ENCODE data around the gene PROM1. TPM values are rescaled to one million over a fixed set of nuclear protein-coding genes. Genes with fewer than 3 reads are reported as not detected.
A peak's percentile ranks its signal among the peaks of the same experiment; 100 is the strongest.

The PROM1 gene, protein sequence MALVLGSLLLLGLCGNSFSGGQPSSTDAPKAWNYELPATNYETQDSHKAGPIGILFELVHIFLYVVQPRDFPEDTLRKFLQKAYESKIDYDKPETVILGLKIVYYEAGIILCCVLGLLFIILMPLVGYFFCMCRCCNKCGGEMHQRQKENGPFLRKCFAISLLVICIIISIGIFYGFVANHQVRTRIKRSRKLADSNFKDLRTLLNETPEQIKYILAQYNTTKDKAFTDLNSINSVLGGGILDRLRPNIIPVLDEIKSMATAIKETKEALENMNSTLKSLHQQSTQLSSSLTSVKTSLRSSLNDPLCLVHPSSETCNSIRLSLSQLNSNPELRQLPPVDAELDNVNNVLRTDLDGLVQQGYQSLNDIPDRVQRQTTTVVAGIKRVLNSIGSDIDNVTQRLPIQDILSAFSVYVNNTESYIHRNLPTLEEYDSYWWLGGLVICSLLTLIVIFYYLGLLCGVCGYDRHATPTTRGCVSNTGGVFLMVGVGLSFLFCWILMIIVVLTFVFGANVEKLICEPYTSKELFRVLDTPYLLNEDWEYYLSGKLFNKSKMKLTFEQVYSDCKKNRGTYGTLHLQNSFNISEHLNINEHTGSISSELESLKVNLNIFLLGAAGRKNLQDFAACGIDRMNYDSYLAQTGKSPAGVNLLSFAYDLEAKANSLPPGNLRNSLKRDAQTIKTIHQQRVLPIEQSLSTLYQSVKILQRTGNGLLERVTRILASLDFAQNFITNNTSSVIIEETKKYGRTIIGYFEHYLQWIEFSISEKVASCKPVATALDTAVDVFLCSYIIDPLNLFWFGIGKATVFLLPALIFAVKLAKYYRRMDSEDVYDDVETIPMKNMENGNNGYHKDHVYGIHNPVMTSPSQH
- total RNA-seq (10 to 100 TPM; 20.4 to 51.6 (median 22.2) TPM), polyA plus RNA-seq (10 to 100 TPM; 19.7 to 31.3 TPM)

DNA sequence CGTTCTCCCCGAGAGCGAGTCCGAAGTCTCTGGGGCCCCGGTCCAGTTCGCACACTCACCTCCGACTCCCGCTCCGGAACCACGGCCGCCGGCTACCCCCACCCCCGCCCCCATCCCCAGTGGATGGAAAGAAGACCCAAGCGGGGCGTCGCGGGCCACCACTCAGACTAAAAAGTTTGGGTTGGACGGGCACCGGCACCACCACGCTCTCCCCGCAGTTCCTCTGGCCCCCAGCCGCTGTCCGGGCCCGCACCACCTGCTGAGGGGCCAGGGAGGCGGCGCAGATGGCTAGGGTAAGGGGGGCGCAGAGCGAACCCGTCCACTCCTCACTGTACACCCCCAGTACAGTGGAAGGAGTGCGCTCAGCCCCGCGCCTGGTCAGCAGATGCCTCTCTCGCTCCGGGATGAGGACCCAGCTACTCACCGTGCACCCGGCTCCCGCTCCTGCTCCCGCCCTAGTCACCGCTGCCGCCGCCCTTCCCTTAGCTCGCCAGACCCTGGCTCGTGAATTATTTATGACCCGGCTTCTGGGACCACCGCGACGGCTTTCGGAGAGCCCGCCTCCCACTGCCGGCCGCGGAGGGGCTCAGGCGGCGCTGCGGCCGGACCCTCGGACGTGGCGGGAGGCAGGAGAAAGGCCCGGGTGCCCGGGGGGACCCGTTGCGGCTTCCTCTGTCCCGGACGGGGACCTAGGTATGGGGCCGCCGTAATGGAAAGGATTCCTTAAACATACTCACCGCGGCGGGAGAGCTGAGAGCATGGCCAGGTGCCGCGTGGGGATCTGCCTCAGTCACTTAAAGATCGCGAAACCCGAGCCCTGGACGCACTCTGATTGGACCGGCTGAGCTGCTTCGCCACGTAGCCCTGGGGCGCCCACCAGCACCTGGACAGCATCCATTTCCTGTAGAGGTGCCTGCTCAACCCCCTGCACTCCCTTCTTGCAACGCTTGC, at the start of gene PROM1:
PROM1 (minus strand) TSS at position 783 of the 951 bp plus-strand sequence. CDS start 8,117 bp downstream, outside the sequence.
- H3K27ac ChIP-seq: peak within 1 kb of the TSS; percentile 48 to 78 (median 70)
- H3K27me3 ChIP-seq: no peaks in the 10 kb centered on the region
- no peaks in the 10 kb centered on the region for H3K36me3 ChIP-seq
- peak within 1 kb of the TSS; percentile 11 to 58 (median 34) for H3K4me3 ChIP-seq
- no peak for FAIRE-seq
- WGBS, 2 donors: 1 to 2% methylated on average over 80 to 81 of the region's 81 CpGs
- intact Hi-C loops (cut with DNase I): no loop called here
- TF ChIP-seq, protein P1, sequence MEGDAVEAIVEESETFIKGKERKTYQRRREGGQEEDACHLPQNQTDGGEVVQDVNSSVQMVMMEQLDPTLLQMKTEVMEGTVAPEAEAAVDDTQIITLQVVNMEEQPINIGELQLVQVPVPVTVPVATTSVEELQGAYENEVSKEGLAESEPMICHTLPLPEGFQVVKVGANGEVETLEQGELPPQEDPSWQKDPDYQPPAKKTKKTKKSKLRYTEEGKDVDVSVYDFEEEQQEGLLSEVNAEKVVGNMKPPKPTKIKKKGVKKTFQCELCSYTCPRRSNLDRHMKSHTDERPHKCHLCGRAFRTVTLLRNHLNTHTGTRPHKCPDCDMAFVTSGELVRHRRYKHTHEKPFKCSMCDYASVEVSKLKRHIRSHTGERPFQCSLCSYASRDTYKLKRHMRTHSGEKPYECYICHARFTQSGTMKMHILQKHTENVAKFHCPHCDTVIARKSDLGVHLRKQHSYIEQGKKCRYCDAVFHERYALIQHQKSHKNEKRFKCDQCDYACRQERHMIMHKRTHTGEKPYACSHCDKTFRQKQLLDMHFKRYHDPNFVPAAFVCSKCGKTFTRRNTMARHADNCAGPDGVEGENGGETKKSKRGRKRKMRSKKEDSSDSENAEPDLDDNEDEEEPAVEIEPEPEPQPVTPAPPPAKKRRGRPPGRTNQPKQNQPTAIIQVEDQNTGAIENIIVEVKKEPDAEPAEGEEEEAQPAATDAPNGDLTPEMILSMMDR (IDR thresholded peaks at IDR 0.05): no peak
- no peaks in the 10 kb centered on the region for H3K9me3 ChIP-seq
- peak; percentile 64 to 80 (median 76) for ATAC-seq
- H3K4me1 ChIP-seq: no peaks in the 10 kb centered on the region
- peak; percentile 29 to 78 (median 56) for DNase-seq

DNA sequence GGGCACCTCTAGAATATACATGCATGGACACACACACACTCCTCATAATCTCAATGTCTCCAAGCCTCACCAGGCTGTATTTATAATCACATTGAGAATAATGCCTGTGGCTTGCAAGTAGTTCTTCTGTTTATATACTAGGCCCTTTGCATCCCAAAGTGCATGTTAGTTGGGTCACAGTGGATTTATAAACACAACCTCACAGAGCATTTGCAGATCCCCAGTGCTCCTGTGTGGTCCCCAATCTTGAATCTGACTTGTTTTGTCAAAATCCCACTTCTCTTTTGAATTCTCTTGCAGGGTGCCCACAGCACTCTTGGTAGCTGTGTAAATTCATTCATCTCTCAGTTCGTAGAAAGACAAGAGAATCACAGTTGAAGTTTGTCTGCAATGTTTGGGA, 49.6 kb upstream of the PROM1 start:
- TF ChIP-seq, protein P1 (IDR thresholded peaks at IDR 0.05): no peak
- Histone ChIP-seq H3K4me3 (no peak overlapping the region), H3K27ac (no peak overlapping the region), H3K36me3 (no peaks in the 10 kb centered on the region), H3K9me3 (peaks cover 0 to 3% (median 0%) of the 10 kb centered on the region in 4 donors), H3K4me1 (no peaks in the 10 kb centered on the region), H3K27me3 (no peaks in the 10 kb centered on the region)
- no peak for DNase-seq
- 93 to 95% methylated on average over 1 of the region's 1 CpG for WGBS, 2 donors
- FAIRE-seq: no peak
- ATAC-seq: no peak
- intact Hi-C loops (cut with DNase I): no loop called here

DNA sequence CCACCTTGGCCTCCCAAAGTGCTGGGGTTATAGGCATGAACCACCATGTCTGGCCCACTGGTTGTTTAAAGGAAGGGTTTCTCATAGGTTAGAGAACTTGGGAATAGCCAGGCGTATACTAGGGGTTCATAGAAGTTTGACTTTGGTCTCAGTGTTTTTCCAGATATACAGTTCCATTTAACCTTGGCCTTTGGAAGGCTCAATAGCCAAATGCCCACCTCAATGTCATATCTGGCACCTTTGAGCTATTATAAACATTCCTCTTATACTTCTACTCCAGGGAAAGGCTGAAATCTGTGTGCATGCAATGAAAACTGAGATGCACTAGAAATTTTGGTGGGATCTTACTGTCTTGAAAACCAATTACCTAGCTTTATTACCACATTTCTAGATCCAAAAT, 47.5 kb upstream of the PROM1 start:
- FAIRE-seq: no peak
- no peak for ATAC-seq
- WGBS, 2 donors: 93 to 97% methylated on average over 1 of the region's 1 CpG

DNA sequence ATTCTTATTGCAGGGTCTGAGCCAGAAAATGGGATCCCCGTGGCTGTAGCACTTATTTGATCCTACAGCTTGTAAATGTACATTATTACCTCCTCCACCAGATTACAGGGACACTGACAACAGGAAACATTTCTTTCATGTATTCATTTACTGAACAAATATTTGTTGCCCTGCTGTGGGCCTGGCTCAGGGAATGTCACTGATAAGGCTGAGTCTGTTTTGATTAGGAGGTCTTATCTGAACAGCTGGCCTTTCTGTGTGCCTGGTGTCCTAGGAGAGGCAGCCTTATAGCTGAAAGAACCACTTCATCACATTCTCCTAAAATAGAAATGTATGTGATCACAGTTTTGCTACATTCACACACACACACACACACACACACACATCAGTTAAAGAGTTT, 45.5 kb upstream of the PROM1 start:
- Histone ChIP-seq H3K9me3 (peaks cover 0 to 3% (median 0%) of the 10 kb centered on the region in 4 donors), H3K27ac (peak overlapping the region in 1 of 4 donors; percentile 5), H3K27me3 (no peaks in the 10 kb centered on the region), H3K36me3 (no peaks in the 10 kb centered on the region), H3K4me1 (no peaks in the 10 kb centered on the region), H3K4me3 (no peak overlapping the region)
- peak; percentile 31 to 83 (median 66) for ATAC-seq
- DNase-seq: no peak
- 6 to 18% methylated on average over 1 of the region's 1 CpG for WGBS, 2 donors
- TF ChIP-seq, protein P1 (IDR thresholded peaks at IDR 0.05): no peak
- intact Hi-C loops (cut with DNase I): no loop called here
- no peak for FAIRE-seq

More for the DNA sequence above, 47.5 kb upstream of the PROM1 start:
- DNase-seq: no peak
- Histone ChIP-seq H3K4me3 (no peak overlapping the region), H3K27me3 (no peaks in the 10 kb centered on the region), H3K27ac (no peak overlapping the region), H3K4me1 (no peaks in the 10 kb centered on the region), H3K36me3 (no peaks in the 10 kb centered on the region), H3K9me3 (peaks cover 0 to 3% (median 0%) of the 10 kb centered on the region in 4 donors)
- TF ChIP-seq, protein P1 (IDR thresholded peaks at IDR 0.05): no peak
- intact Hi-C loops (cut with DNase I): no loop called here
